ENCODE measurements around the gene CAST.

DNA sequence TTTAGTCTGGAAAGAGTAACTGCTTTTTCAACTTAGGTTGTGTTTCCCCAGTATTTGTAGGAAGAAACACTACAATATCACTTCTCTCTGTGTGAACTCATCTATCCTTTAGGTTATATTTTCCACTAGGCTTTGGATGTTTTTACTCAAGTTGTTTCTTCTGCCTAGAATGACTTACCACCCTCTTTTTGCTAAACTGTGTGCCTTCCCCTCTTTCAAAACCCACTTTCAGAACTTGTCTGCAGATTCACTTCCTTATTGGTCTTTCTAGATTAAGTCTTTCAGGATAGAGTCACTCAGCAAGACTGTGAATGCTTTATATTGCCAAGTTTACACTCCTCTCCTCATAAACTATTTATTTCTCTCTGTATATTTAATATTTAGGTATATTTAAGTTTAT is 14.2 kb upstream of the CAST start:
- TF ChIP-seq POLR2AphosphoS5 (IDR thresholded peaks at IDR 0.05) (no peak), CTCF (IDR thresholded peaks at IDR 0.05) (no peak), POLR2A (IDR thresholded peaks at IDR 0.05) (no peak)
